OCI-LY7 (cell line): ENCODE results near the gene HECW1.

Source experiments
- EZH2phosphoT487 ChIP-seq: fragments of 200-600 bp; sonication (generic); IDR thresholded peaks from 2 replicates; pipeline ENCODE4 v1.6.1; 2018; ENCODE audit warnings: low read depth, borderline replicate concordance, mild to moderate bottlenecking, mixed run types, antibody characterized with exemption, low read length, moderate library complexity, mixed read lengths
- TF ChIP-seq, protein P1 (sequence below): fragments of 200-600 bp; sonication (generic); conservative IDR thresholded peaks from 2 replicates; pipeline ENCODE4 v1.5.1; 2014; ENCODE audit warnings: mild to moderate bottlenecking, antibody characterized with exemption, low read length, moderate library complexity, mixed read lengths

- TF ChIP-seq, protein P1, sequence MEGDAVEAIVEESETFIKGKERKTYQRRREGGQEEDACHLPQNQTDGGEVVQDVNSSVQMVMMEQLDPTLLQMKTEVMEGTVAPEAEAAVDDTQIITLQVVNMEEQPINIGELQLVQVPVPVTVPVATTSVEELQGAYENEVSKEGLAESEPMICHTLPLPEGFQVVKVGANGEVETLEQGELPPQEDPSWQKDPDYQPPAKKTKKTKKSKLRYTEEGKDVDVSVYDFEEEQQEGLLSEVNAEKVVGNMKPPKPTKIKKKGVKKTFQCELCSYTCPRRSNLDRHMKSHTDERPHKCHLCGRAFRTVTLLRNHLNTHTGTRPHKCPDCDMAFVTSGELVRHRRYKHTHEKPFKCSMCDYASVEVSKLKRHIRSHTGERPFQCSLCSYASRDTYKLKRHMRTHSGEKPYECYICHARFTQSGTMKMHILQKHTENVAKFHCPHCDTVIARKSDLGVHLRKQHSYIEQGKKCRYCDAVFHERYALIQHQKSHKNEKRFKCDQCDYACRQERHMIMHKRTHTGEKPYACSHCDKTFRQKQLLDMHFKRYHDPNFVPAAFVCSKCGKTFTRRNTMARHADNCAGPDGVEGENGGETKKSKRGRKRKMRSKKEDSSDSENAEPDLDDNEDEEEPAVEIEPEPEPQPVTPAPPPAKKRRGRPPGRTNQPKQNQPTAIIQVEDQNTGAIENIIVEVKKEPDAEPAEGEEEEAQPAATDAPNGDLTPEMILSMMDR: no peak
- TF ChIP-seq EZH2phosphoT487: no peak
These were observed 15.6 kb upstream of the HECW1 start for GRCh38 chr7:43096875-43097274.
